ENCODE data around the gene ANAPC4. TPM values are rescaled to one million over a fixed set of nuclear protein-coding genes. Genes with fewer than 3 reads are reported as not detected.

Gene ANAPC4
- total and polyA plus RNA-seq, 7 donors, result 9.0 to 20.1 (median 13.5) TPM

DNA sequence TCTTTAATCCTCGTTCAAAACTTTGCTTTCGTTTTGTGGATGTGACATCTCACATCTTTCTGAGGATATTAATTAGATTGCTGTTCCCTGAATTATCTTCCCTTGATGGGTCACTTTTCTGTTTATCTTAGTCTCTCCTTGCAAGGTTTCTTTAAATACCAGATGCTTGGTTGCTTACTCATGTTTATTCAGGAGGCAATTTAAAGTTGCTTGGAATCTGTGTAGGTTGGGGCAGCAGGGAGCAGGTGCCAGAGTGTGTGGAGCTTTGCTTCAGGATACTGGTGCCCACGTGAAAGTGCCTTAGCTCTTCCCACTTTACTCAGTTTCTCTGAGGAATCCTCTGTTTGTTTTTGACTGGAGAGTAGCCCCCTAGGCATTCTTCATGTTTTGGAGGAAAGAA, 24.0 kb downstream of the ANAPC4 start:
- ATAC-seq (no peak), DNase-seq (no peak)
- Histone ChIP-seq H3K9me3 (no peaks in the 10 kb centered on the region), H3K4me3 (no peak overlapping the region), H3K4me1 (no peaks in the 10 kb centered on the region), H3K27me3 (ENCODE audit: insufficient read depth in 3 of 3, low read length in 2 of 3) (no peaks in the 10 kb centered on the region), H3K27ac (no peak overlapping the region), H3K36me3 (ENCODE audit: insufficient read depth in 1 of 2, low read depth in 1 of 2) (peaks cover 9 to 98% of the 10 kb centered on the region in 2 donors)
- 86 to 91% (median 87%) methylated on average over 3 of the region's 3 CpGs for WGBS, 3 donors
- TF ChIP-seq, protein P1, sequence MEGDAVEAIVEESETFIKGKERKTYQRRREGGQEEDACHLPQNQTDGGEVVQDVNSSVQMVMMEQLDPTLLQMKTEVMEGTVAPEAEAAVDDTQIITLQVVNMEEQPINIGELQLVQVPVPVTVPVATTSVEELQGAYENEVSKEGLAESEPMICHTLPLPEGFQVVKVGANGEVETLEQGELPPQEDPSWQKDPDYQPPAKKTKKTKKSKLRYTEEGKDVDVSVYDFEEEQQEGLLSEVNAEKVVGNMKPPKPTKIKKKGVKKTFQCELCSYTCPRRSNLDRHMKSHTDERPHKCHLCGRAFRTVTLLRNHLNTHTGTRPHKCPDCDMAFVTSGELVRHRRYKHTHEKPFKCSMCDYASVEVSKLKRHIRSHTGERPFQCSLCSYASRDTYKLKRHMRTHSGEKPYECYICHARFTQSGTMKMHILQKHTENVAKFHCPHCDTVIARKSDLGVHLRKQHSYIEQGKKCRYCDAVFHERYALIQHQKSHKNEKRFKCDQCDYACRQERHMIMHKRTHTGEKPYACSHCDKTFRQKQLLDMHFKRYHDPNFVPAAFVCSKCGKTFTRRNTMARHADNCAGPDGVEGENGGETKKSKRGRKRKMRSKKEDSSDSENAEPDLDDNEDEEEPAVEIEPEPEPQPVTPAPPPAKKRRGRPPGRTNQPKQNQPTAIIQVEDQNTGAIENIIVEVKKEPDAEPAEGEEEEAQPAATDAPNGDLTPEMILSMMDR (IDR thresholded peaks at IDR 0.05), result no peak
- intact Hi-C loops (cut with DNase I), result no loop called here

DNA sequence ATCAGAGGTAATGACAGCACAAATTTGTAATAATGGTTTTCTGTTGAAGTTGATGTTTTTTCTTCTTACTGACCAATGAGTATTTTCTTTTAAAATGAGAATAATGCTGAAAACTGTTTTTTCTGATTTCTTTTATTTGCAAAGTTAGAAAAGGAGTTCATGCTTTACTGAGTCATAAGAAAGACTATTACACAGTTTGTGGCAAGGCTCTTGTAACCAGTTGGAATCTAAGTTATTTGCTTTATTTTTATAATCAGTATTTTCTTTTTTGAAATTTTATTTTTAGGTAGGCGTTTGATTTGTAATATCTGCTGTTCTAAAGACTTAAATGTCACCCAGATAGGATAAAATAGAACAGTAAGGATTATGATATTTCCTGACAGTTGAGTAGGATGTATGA, 25.5 kb downstream of the ANAPC4 start:
- TF ChIP-seq, protein P1 (IDR thresholded peaks at IDR 0.05), result no peak
- WGBS, 3 donors, result 93 to 100% (median 97%) methylated on average over 1 of the region's 1 CpG

DNA sequence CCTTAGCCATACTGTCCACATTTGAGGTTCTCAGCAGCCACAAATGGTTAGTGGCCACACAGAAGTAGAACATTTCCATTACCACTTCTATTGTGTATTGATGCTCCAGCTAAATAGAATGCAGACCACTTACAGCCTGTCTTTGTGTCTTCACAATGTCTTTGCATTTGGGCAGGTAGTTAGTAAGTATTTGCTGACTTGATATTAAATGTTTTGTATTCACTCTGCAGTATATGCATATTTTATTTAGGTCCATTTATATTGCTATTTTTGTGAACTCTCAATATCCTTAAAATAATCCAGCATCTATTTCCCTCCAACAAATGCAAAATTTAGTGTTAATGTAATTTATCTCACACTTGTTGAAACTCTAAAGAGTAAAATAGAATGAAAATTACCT, 26.6 kb downstream of the ANAPC4 start:
- Histone ChIP-seq H3K4me1 (no peaks in the 10 kb centered on the region), H3K27ac (no peak overlapping the region), H3K9me3 (no peaks in the 10 kb centered on the region), H3K36me3 (ENCODE audit: insufficient read depth in 1 of 2, low read depth in 1 of 2) (peaks cover 4 to 98% of the 10 kb centered on the region in 2 donors), H3K4me3 (no peak overlapping the region), H3K27me3 (ENCODE audit: insufficient read depth in 3 of 3, low read length in 2 of 3) (no peaks in the 10 kb centered on the region)
- no peak for ATAC-seq
- TF ChIP-seq, protein P1 (IDR thresholded peaks at IDR 0.05), result no peak
- no peak for DNase-seq
- intact Hi-C loops (cut with DNase I), result no loop called here

More for the DNA sequence above, 25.5 kb downstream of the ANAPC4 start:
- Histone ChIP-seq H3K4me1 (no peaks in the 10 kb centered on the region), H3K27me3 (ENCODE audit: insufficient read depth in 3 of 3, low read length in 2 of 3) (no peaks in the 10 kb centered on the region), H3K27ac (no peak overlapping the region), H3K9me3 (no peaks in the 10 kb centered on the region), H3K36me3 (ENCODE audit: insufficient read depth in 1 of 2, low read depth in 1 of 2) (peaks cover 4 to 98% of the 10 kb centered on the region in 2 donors), H3K4me3 (no peak overlapping the region)
- DNase-seq, result no peak
- intact Hi-C loops (cut with DNase I), result no loop called here
- no peak for ATAC-seq

DNA sequence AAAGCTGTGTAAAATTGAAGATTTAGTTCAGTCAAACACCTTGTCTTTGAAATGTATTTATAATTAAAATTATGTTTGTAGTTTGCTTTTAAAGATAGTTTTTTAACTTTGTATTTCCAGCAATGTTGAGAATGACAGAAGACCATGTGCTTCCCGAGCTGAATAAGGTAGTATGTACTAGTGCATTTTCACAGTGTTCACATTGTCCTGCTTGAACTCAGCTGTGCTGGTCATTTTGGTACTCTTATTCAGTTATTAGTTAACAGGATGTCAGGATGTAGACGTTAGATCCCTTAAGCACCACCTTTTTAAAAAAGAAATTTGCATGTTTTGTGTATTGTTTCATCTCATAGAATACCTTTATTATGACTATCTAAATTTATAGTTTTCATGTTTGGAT, 28.4 kb downstream of the ANAPC4 start:
- Histone ChIP-seq H3K36me3 (ENCODE audit: insufficient read depth in 1 of 2, low read depth in 1 of 2) (peaks cover 2 to 100% of the 10 kb centered on the region in 2 donors), H3K4me1 (no peaks in the 10 kb centered on the region), H3K27ac (no peak overlapping the region), H3K9me3 (no peaks in the 10 kb centered on the region), H3K27me3 (ENCODE audit: insufficient read depth in 3 of 3, low read length in 2 of 3) (no peaks in the 10 kb centered on the region), H3K4me3 (no peak overlapping the region)
- WGBS, 3 donors, result 75 to 79% (median 77%) methylated on average over 2 of the region's 2 CpGs
- DNase-seq, result no peak
- TF ChIP-seq, protein P1 (IDR thresholded peaks at IDR 0.05), result no peak
- no peak for ATAC-seq
- intact Hi-C loops (cut with DNase I), result no loop called here

DNA sequence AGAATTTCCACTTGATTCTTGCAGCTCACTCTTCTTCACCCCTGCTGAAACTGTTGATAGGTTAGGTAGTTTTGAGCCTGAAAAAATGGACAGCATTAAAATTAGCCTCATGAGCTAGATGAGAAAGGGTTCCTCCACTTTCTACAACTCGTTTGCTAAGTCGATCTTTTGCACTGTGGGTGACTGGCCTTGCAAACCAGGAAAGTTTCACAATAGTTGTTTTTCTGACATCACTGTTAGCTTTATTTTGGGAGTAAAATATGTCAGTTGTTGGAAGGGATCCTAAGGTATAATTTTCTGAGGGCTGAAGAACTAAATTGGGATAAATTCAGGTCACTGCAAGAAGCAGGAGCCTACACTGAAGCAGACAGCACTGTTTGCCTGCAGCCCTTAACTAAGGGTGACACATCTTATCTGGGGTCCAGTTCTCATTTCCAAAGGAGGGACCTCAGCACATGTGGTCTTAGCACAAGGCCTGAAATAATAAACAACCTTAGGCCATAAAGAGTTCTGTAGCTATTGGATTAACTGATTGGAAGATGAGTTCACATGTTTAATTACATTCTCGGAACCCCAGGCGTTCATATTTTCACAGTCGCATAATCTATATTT, 29.1 kb downstream of the ANAPC4 start:
- no peak for ATAC-seq
- Histone ChIP-seq H3K4me1 (no peaks in the 10 kb centered on the region), H3K27ac (no peak overlapping the region), H3K4me3 (no peak overlapping the region), H3K9me3 (no peaks in the 10 kb centered on the region), H3K36me3 (ENCODE audit: insufficient read depth in 1 of 2, low read depth in 1 of 2) (peaks cover 9 to 100% of the 10 kb centered on the region in 2 donors), H3K27me3 (ENCODE audit: insufficient read depth in 3 of 3, low read length in 2 of 3) (no peaks in the 10 kb centered on the region)
- 86 to 93% (median 93%) methylated on average over 5 of the region's 5 CpGs for WGBS, 3 donors
- TF ChIP-seq, protein P1 (IDR thresholded peaks at IDR 0.05), result no peak
- intact Hi-C loops (cut with DNase I), result no loop called here
- DNase-seq, result no peak
